ENCODE measurements around the gene REXO4. TPM values are rescaled to one million over a fixed set of nuclear protein-coding genes. Genes with fewer than 3 reads are reported as not detected.

Gene REXO4
- polyA plus RNA-seq, 1 of the 3 experiments (the other 2 are of a cell fraction) = 37.3 TPM

GRCh38 chr9:133367221-133367620, 50.6 kb downstream of the REXO4 start:
- no peaks in the 10 kb centered on the region for H3K9me3 ChIP-seq
- H3K9me2 ChIP-seq = no peaks in the 10 kb centered on the region
- peaks cover 96% of the 10 kb centered on the region for H3K79me2 ChIP-seq (ENCODE audit: insufficient read depth)
- H2AFZ ChIP-seq (ENCODE audit: low read depth) = no peak overlapping the region
- no peak overlapping the region; a peak in 1 of 4 replicates for H3K27ac ChIP-seq (ENCODE audit: low read depth in 2 of 2, low read length in 1 of 2)
- H3K9ac ChIP-seq = no peak overlapping the region
- WGBS (ENCODE audit: low lambda C conversion rate) = 98% methylated on average over 17 of the region's 22 CpGs
- peaks cover 0 to 33% of the 10 kb centered on the region in 2 experiments; a peak in 2 of 4 replicates for H3K4me1 ChIP-seq (ENCODE audit: control insufficient read depth in 1 of 2, insufficient read depth in 2 of 2, low read depth in 1 of 2, low read length in 1 of 2)
- H4K20me1 ChIP-seq (ENCODE audit: insufficient read depth) = peaks cover 84% of the 10 kb centered on the region
- no peak for DNase-seq
- no peak overlapping the region for H3K4me2 ChIP-seq
- CTCF ChIA-PET = interaction anchor here (1.3 to 2.7 kb wide), 4 partner anchors 8 to 119 kb away, joined by 3 to 7 read pairs (median 6); partner anchors contain the start of genes SURF1 and SURF2
- no peak overlapping the region for H3K4me3 ChIP-seq (ENCODE audit: low read depth in 2 of 2, low read length in 1 of 2)
- H3F3A ChIP-seq (replicated peaks; ENCODE audit: insufficient read depth) = peaks cover 14% of the 10 kb centered on the region
- no peaks in the 10 kb centered on the region for H3K27me3 ChIP-seq (ENCODE audit: insufficient read depth)
- POLR2A ChIA-PET = interaction anchor here (1.0 kb wide), 1 partner anchor 19 kb away, joined by 4 read pairs; the partner anchor contains the start of genes MED22 and RPL7A
- peaks cover 37 to 80% of the 10 kb centered on the region in 2 experiments for H3K36me3 ChIP-seq (replicated peaks in 1 of 2; ENCODE audit: control insufficient read depth in 1 of 2, insufficient read depth in 2 of 2, low read length in 1 of 2)
- no peak for TF ChIP-seq MEF2A (IDR thresholded peaks at IDR 0.05; ENCODE audit: borderline replicate concordance, low read depth)
- TF ChIP-seq TEAD4 (IDR thresholded peaks at IDR 0.05; ENCODE audit: borderline replicate concordance, insufficient read depth) = no peak

DNA sequence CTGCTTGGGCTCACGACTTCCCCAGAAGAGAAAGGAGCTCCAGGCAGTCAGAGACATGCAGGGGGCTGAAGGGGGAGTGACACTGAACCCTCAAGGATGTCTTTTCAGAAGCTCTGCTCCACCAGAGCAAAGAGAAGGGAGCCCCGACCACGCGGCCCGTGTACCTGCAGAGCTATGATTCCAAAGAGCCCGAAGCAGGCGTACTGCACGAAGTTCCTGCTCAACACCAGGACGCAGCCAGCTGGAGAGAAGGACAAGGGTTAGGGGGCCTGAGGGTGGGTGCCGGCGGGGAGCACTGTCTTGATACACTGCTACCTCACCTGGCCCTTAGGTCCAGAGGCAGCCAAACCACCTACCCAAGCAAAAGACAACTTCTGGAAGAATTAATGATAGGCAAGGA, 51.4 kb downstream of the REXO4 start:
- no peak overlapping the region for H3K27ac ChIP-seq (ENCODE audit: low read depth in 2 of 2, low read length in 1 of 2)
- ChIA-PET POLR2A (interaction anchor here (0.7 to 1.0 kb wide), 2 partner anchors 19 to 305 kb away, joined by 3 to 4 read pairs; partner anchors contain the start of genes MED22 and RPL7A), CTCF (interaction anchor here (1.3 to 2.7 kb wide), 3 partner anchors 9 to 24 kb away, joined by 4 to 7 read pairs (median 7); partner anchors contain the start of genes SURF1 and SURF2)
- TF ChIP-seq EZH2phosphoT487 (IDR thresholded peaks at IDR 0.05; ENCODE audit: borderline replicate concordance, low read depth) (no peak), MEF2A (IDR thresholded peaks at IDR 0.05; ENCODE audit: borderline replicate concordance, low read depth) (no peak), FOXM1 (IDR thresholded peaks at IDR 0.05; ENCODE audit: low read depth) (no peak), ELF1 (IDR thresholded peaks at IDR 0.05) (no peak), RCOR1 (IDR thresholded peaks at IDR 0.05; ENCODE audit: low read length) (no peak)
- H3K4me3 ChIP-seq (ENCODE audit: low read depth in 2 of 2, low read length in 1 of 2) = no peak overlapping the region
- peaks cover 36 to 80% of the 10 kb centered on the region in 2 experiments for H3K36me3 ChIP-seq (replicated peaks in 1 of 2; ENCODE audit: control insufficient read depth in 1 of 2, insufficient read depth in 2 of 2, low read length in 1 of 2)
- peaks cover 0 to 26% of the 10 kb centered on the region in 2 experiments; a peak in 2 of 4 replicates for H3K4me1 ChIP-seq (ENCODE audit: control insufficient read depth in 1 of 2, insufficient read depth in 2 of 2, low read depth in 1 of 2, low read length in 1 of 2)
- no peaks in the 10 kb centered on the region for H3K9me3 ChIP-seq
- 93% methylated on average over 9 of the region's 11 CpGs for whole genome bisulfite sequencing (ENCODE audit: low lambda C conversion rate)
- H3K27me3 ChIP-seq (ENCODE audit: insufficient read depth) = no peaks in the 10 kb centered on the region
- H3K4me2 ChIP-seq = no peak overlapping the region
- H4K20me1 ChIP-seq (ENCODE audit: insufficient read depth) = peaks cover 82% of the 10 kb centered on the region
- DNase-seq = no peak
- peaks cover 88% of the 10 kb centered on the region for H3K79me2 ChIP-seq (ENCODE audit: insufficient read depth)
- H3K9ac ChIP-seq = no peak overlapping the region
- no peak overlapping the region for H2AFZ ChIP-seq (ENCODE audit: low read depth)
- peaks cover 21% of the 10 kb centered on the region for H3F3A ChIP-seq (replicated peaks; ENCODE audit: insufficient read depth)
- no peaks in the 10 kb centered on the region for H3K9me2 ChIP-seq

- no peak overlapping the region for H3K27ac ChIP-seq (ENCODE audit: low read depth in 2 of 2, low read length in 1 of 2)
- TF ChIP-seq YY1 (IDR thresholded peaks at IDR 0.05; ENCODE audit: low read depth) = no peak
- TF ChIP-seq NFIC (IDR thresholded peaks at IDR 0.05; ENCODE audit: borderline replicate concordance) = peak; percentile 29; the same call in 1 of the 2 replicates
- no peaks in the 10 kb centered on the region for H3K9me2 ChIP-seq
- peaks cover 24% of the 10 kb centered on the region for H3F3A ChIP-seq (replicated peaks; ENCODE audit: insufficient read depth)
- H3K9me3 ChIP-seq = no peaks in the 10 kb centered on the region
- no peak overlapping the region for H2AFZ ChIP-seq (ENCODE audit: low read depth)
- H3K4me1 ChIP-seq (ENCODE audit: control insufficient read depth in 1 of 2, insufficient read depth in 2 of 2, low read depth in 1 of 2, low read length in 1 of 2) = peaks cover 3 to 16% of the 10 kb centered on the region in 2 experiments; a peak in 2 of 4 replicates
- 89% methylated on average over 13 of the region's 15 CpGs for WGBS (ENCODE audit: low lambda C conversion rate)
- H3K9ac ChIP-seq = no peak overlapping the region
- peaks cover 62% of the 10 kb centered on the region for H3K79me2 ChIP-seq (ENCODE audit: insufficient read depth)
- no peak for DNase-seq
- no peak overlapping the region for H3K4me2 ChIP-seq
- ChIA-PET CTCF (interaction anchor here (0.5 to 1.8 kb wide), 8 partner anchors 10 to 381 kb away, joined by 3 to 7 read pairs (median 3); no protein-coding TSS in a partner anchor), POLR2A (interaction anchor here (1.1 to 1.8 kb wide), 4 partner anchors 9 to 15 kb away, joined by 3 to 5 read pairs (median 4); partner anchors contain the start of genes MED22 and RPL7A)
- H3K27me3 ChIP-seq (ENCODE audit: insufficient read depth) = no peaks in the 10 kb centered on the region
- peaks cover 52% of the 10 kb centered on the region for H4K20me1 ChIP-seq (ENCODE audit: insufficient read depth)
- H3K36me3 ChIP-seq (replicated peaks in 1 of 2; ENCODE audit: control insufficient read depth in 1 of 2, insufficient read depth in 2 of 2, low read length in 1 of 2) = peaks cover 25 to 80% of the 10 kb centered on the region in 2 experiments
- no peak overlapping the region for H3K4me3 ChIP-seq (ENCODE audit: low read depth in 2 of 2, low read length in 1 of 2)
Observed at GRCh38 chr9:133362359-133363044, 55.3 kb downstream of the REXO4 start.
